ENCODE measurements around the gene GANC. TPM values are rescaled to one million over a fixed set of nuclear protein-coding genes. Genes with fewer than 3 reads are reported as not detected.

The GANC gene
- total RNA-seq, 1 donor from 2014 or later = 14.2 TPM

- Histone ChIP-seq H3K36me3 (ENCODE audit: control insufficient read depth, insufficient read depth, low read length) (no peaks in the 10 kb centered on the region), H3K4me3 (ENCODE audit: low read depth, low read length) (no peak within 1 kb of the TSS), H3K27me3 (ENCODE audit: control insufficient read depth, insufficient read depth, low read length) (no peaks in the 10 kb centered on the region)
- no peak for TF ChIP-seq CTCF (IDR thresholded peaks at IDR 0.05; ENCODE audit: insufficient read depth, low read length, poor library complexity, severe bottlenecking)
- no peak for DNase-seq (ENCODE audit: low read depth)
Measured at GRCh38 chr15:42359249-42359648, 86.2 kb downstream of the GANC start, which contains the start of gene CAPN3. CAPN3 (plus strand) TSS chr15:42359501; CDS start chr15:42359806, 305 bp downstream.

GRCh38 chr15:42359985-42360384, 87.0 kb downstream of the GANC start:
- H3K36me3 ChIP-seq (ENCODE audit: control insufficient read depth, insufficient read depth, low read length) = no peaks in the 10 kb centered on the region

GRCh38 chr15:42360535-42361112, 87.6 kb downstream of the GANC start:
- TF ChIP-seq CTCF (IDR thresholded peaks at IDR 0.05; ENCODE audit: insufficient read depth, low read length, poor library complexity, severe bottlenecking) = no peak
- no peak for DNase-seq (ENCODE audit: low read depth)
- H3K27me3 ChIP-seq (ENCODE audit: control insufficient read depth, insufficient read depth, low read length) = no peaks in the 10 kb centered on the region
- no peaks in the 10 kb centered on the region for H3K36me3 ChIP-seq (ENCODE audit: control insufficient read depth, insufficient read depth, low read length)
- no peak overlapping the region for H3K4me3 ChIP-seq (ENCODE audit: low read depth, low read length)

More at GRCh38 chr15:42359985-42360384, 87.0 kb downstream of the GANC start:
- no peak for TF ChIP-seq CTCF (IDR thresholded peaks at IDR 0.05; ENCODE audit: insufficient read depth, low read length, poor library complexity, severe bottlenecking)
- Histone ChIP-seq H3K27me3 (ENCODE audit: control insufficient read depth, insufficient read depth, low read length) (no peaks in the 10 kb centered on the region), H3K4me3 (ENCODE audit: low read depth, low read length) (no peak overlapping the region)
- no peak for DNase-seq (ENCODE audit: low read depth)

GRCh38 chr15:42363487-42363886, 90.5 kb downstream of the GANC start:
- Histone ChIP-seq H3K36me3 (ENCODE audit: control insufficient read depth, insufficient read depth, low read length) (no peaks in the 10 kb centered on the region), H3K4me3 (ENCODE audit: low read depth, low read length) (no peak overlapping the region), H3K27me3 (ENCODE audit: control insufficient read depth, insufficient read depth, low read length) (no peaks in the 10 kb centered on the region)
- DNase-seq (ENCODE audit: low read depth) = no peak
- no peak for TF ChIP-seq CTCF (IDR thresholded peaks at IDR 0.05; ENCODE audit: insufficient read depth, low read length, poor library complexity, severe bottlenecking)

- no peak for TF ChIP-seq CTCF (IDR thresholded peaks at IDR 0.05; ENCODE audit: insufficient read depth, low read length, poor library complexity, severe bottlenecking)
- no peak for DNase-seq (ENCODE audit: low read depth)
- no peaks in the 10 kb centered on the region for H3K27me3 ChIP-seq (ENCODE audit: control insufficient read depth, insufficient read depth, low read length)
- no peak overlapping the region for H3K4me3 ChIP-seq (ENCODE audit: low read depth, low read length)
- H3K36me3 ChIP-seq (ENCODE audit: control insufficient read depth, insufficient read depth, low read length) = no peaks in the 10 kb centered on the region
Measured at GRCh38 chr15:42363942-42364341, 90.9 kb downstream of the GANC start.

GRCh38 chr15:42364529-42364928, 91.5 kb downstream of the GANC start:
- no peak overlapping the region for H3K4me3 ChIP-seq (ENCODE audit: low read depth, low read length)
- DNase-seq (ENCODE audit: low read depth) = no peak
- no peak for TF ChIP-seq CTCF (IDR thresholded peaks at IDR 0.05; ENCODE audit: insufficient read depth, low read length, poor library complexity, severe bottlenecking)
- H3K36me3 ChIP-seq (ENCODE audit: control insufficient read depth, insufficient read depth, low read length) = no peaks in the 10 kb centered on the region
- no peaks in the 10 kb centered on the region for H3K27me3 ChIP-seq (ENCODE audit: control insufficient read depth, insufficient read depth, low read length)

Data from kidney epithelial cell (primary cell).